ENCODE measurements around the gene SLC7A1.

SLC7A1 gene

GRCh38 chr13:29573190-29573589, 22.3 kb downstream of the SLC7A1 start:
- H3K36me3 ChIP-seq: no peaks in the 10 kb centered on the region
- no peak for TF ChIP-seq CTCF (IDR thresholded peaks at IDR 0.05; ENCODE audit: low read depth, low read length)
- DNase-seq: no peak
- H3K4me1 ChIP-seq: peaks cover 30% of the 10 kb centered on the region
- H3K27me3 ChIP-seq: no peaks in the 10 kb centered on the region
- H3K4me3 ChIP-seq (ENCODE audit: low read depth, low read length): no peak overlapping the region
- H3K9me3 ChIP-seq: no peaks in the 10 kb centered on the region

GRCh38 chr13:29572575-29572974, 22.9 kb downstream of the SLC7A1 start:
- no peak for DNase-seq
- H3K27me3 ChIP-seq: no peaks in the 10 kb centered on the region
- peaks cover 30% of the 10 kb centered on the region for H3K4me1 ChIP-seq
- no peak overlapping the region for H3K4me3 ChIP-seq (ENCODE audit: low read depth, low read length)
- no peak for TF ChIP-seq CTCF (IDR thresholded peaks at IDR 0.05; ENCODE audit: low read depth, low read length)
- no peaks in the 10 kb centered on the region for H3K9me3 ChIP-seq
- no peaks in the 10 kb centered on the region for H3K36me3 ChIP-seq

DNA sequence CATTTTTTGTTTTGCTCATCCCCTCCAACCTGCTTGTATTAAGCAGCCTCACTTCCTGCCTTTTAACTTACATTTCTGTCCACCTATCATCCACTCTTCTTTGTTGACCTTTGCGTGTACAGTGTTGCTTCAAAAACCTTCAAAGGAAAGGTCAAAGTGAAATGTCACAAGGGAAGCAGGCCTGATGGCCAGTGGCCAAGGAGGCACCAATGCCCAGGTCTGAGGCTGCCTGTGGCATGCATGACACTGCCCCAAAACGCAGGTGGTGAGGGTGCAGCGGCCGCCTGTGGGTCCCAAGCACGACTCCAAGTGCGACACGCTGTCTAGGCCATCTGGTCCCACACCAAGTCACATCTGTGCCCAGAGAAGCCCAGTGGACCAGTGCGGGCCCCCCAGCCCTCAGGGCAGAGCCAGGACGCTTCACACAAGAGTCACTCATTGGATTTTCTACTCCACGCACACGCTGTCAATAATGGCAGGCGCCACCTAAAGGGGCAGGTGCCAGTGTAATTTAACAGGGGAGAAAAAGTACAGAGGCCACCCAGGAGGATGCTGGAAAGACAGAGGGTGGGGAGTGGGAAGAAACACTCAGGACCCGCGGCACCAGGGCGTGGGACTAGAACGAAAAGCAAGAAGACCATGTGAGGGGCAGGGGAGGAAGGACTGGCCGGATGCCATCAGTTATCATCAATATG, 23.5 kb downstream of the SLC7A1 start:
- H3K4me3 ChIP-seq (ENCODE audit: low read depth, low read length): no peak overlapping the region
- no peaks in the 10 kb centered on the region for H3K36me3 ChIP-seq
- no peaks in the 10 kb centered on the region for H3K9me3 ChIP-seq
- no peak for DNase-seq
- no peaks in the 10 kb centered on the region for H3K27me3 ChIP-seq
- no peak for TF ChIP-seq CTCF (IDR thresholded peaks at IDR 0.05; ENCODE audit: low read depth, low read length)
- peaks cover 30% of the 10 kb centered on the region for H3K4me1 ChIP-seq

DNA sequence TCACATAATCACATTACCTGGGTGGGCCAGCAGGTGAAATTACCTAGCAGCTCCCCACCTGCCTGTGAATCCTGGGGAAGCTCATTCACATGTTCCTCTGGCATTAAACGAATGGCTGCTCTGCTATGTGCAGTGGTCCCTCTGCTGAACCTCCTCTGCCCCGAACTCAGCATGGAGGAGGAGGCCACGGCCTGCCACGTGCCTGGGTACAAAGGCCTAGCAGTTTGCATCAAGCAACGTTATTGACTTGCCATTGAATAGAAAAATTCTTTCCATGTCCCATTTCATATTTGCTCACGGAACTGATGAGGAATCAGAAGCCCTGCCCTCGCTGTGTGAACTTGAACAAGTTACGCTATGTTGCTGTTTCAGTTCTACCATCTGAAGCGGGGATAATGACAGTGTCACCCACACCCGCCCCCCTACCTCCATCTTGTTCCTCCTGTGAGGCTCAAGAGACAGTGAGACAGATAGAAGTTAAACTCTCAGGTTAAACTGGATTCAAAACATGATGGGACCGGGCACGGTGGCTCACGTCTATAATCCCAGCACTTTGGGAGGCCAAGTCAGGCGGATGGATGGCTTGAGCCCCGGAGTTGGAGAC, 25.3 kb downstream of the SLC7A1 start:
- TF ChIP-seq CTCF (IDR thresholded peaks at IDR 0.05; ENCODE audit: low read depth, low read length): no peak
- Histone ChIP-seq H3K27me3 (no peaks in the 10 kb centered on the region), H3K36me3 (no peaks in the 10 kb centered on the region), H3K4me1 (peaks cover 36% of the 10 kb centered on the region), H3K4me3 (ENCODE audit: low read depth, low read length) (no peak overlapping the region), H3K9me3 (no peaks in the 10 kb centered on the region)
- no peak for DNase-seq

DNA sequence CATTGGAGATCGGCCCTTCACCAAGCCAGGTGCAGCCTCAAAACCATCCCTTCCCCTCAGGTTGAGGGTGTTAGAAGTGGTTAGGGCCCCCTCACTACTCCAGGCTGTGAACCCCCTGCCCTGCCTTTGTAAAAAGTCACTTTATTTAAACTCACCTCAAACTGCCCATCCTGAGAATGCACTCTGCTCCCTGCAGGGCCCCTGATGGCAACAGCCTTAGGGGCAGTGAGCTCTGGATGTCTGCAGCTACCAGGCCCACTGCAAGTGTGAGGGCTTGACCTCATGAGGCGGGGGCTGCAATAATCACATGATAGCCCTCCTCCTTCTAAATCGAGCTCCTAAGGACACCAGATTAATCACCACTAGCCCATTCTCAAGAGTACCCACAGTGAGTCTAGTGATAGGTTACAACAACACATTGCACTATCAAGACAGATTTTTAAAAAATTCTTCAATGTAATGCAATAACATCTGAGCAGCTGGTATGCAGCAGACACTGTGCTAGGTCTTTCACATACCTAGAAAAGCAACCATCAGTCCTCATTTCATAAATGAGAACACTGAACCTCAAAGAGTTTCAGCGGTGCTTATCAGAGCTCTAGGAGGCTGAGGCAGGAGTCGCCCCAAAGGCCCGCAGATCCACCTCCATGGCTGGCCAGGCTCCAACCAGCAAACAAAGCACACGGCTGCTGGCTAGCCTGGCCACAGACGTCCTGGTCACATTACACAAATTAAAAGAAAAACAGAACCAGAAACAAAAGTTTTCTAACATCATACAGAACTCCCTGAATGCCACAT, 26.0 kb downstream of the SLC7A1 start:
- Histone ChIP-seq H3K27me3 (no peaks in the 10 kb centered on the region), H3K9me3 (no peaks in the 10 kb centered on the region), H3K4me3 (ENCODE audit: low read depth, low read length) (no peak overlapping the region), H3K36me3 (no peaks in the 10 kb centered on the region), H3K4me1 (peaks cover 40% of the 10 kb centered on the region)
- DNase-seq: peak; percentile 48
- TF ChIP-seq CTCF (IDR thresholded peaks at IDR 0.05; ENCODE audit: low read depth, low read length): no peak

DNA sequence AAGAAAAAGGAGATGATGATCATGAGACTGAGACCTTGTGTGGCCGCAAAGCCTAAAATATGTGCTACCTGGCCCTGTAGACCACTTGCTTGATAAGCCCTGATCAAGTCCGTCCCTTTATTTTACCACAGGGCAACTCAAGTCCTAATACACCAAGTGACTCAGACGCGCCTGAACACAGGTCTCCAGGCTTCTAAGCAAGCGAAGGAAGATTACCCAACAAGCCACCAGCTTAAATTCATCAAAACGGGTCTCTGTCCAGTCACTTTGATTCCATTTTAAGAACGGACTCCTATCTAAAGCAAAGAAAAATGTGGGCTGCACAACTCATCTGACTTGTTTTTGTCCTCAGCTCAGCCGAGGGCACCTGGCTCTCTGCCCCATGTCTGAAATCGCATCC, 26.8 kb downstream of the SLC7A1 start:
- no peaks in the 10 kb centered on the region for H3K36me3 ChIP-seq
- no peaks in the 10 kb centered on the region for H3K9me3 ChIP-seq
- no peaks in the 10 kb centered on the region for H3K27me3 ChIP-seq
- TF ChIP-seq CTCF (IDR thresholded peaks at IDR 0.05; ENCODE audit: low read depth, low read length): no peak
- H3K4me3 ChIP-seq (ENCODE audit: low read depth, low read length): no peak overlapping the region
- DNase-seq: no peak
- H3K4me1 ChIP-seq: peaks cover 41% of the 10 kb centered on the region
